Measurements from ENCODE around the gene RAB30.

DNA sequence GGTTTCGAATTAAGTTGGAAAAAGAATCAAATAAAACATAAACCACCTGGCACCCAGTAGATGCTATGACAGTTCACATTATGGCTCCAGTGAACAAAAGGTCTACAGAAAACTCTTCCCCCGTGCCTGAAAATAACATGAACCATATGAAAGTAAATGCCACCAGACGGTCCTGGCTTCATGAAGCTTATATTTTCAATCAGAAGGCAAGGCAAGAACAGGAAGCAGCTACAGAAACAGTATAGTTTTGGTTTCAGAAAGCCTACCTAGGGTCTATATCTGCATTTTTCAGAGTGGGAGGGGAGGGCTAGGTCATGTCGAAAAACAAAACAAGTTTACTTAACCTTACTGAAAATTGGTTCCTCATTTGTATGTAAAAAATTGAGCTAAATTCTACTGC lies 9.8 kb downstream of the RAB30 start:
- TF ChIP-seq, protein P1, sequence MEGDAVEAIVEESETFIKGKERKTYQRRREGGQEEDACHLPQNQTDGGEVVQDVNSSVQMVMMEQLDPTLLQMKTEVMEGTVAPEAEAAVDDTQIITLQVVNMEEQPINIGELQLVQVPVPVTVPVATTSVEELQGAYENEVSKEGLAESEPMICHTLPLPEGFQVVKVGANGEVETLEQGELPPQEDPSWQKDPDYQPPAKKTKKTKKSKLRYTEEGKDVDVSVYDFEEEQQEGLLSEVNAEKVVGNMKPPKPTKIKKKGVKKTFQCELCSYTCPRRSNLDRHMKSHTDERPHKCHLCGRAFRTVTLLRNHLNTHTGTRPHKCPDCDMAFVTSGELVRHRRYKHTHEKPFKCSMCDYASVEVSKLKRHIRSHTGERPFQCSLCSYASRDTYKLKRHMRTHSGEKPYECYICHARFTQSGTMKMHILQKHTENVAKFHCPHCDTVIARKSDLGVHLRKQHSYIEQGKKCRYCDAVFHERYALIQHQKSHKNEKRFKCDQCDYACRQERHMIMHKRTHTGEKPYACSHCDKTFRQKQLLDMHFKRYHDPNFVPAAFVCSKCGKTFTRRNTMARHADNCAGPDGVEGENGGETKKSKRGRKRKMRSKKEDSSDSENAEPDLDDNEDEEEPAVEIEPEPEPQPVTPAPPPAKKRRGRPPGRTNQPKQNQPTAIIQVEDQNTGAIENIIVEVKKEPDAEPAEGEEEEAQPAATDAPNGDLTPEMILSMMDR (IDR thresholded peaks at IDR 0.05; ENCODE audit: low read depth, low read length), result no peak
- no peak for TF ChIP-seq EZH2phosphoT487 (IDR thresholded peaks at IDR 0.05; ENCODE audit: low read depth)
